ENCODE measurements around the gene RRAD.

The RRAD gene

GRCh38 chr16:66914541-66914940 lies 10.8 kb downstream of the RRAD start:
- no peak for DNase-seq

- DNase-seq = no peak
Observed at GRCh38 chr16:66913711-66914110, 11.6 kb downstream of the RRAD start.

GRCh38 chr16:66913081-66913480 lies 12.3 kb downstream of the RRAD start:
- no peak for DNase-seq

GRCh38 chr16:66911801-66912200 lies 13.5 kb downstream of the RRAD start:
- no peak for DNase-seq

- DNase-seq = no peak
Observed at GRCh38 chr16:66911112-66911511, 14.2 kb downstream of the RRAD start.

GRCh38 chr16:66910175-66910940 lies 15.0 kb downstream of the RRAD start:
- DNase-seq = no peak

- no peak for DNase-seq
Observed at GRCh38 chr16:66908762-66909559, 16.4 kb downstream of the RRAD start.

- DNase-seq = no peak
Observed at GRCh38 chr16:66908116-66908515, 17.2 kb downstream of the RRAD start.

- no peak for DNase-seq
Observed at GRCh38 chr16:66906916-66907836, 18.2 kb downstream of the RRAD start.

GRCh38 chr16:66905633-66906539 lies 19.4 kb downstream of the RRAD start:
- no peak for DNase-seq

- no peak for DNase-seq
Observed at GRCh38 chr16:66904846-66905632, 20.3 kb downstream of the RRAD start.

GRCh38 chr16:66904428-66904845 lies 20.9 kb downstream of the RRAD start:
- DNase-seq = no peak

GRCh38 chr16:66903544-66904427 lies 21.5 kb downstream of the RRAD start:
- no peak for DNase-seq

GRCh38 chr16:66902648-66903543 lies 22.4 kb downstream of the RRAD start:
- no peak for DNase-seq

- no peak for DNase-seq
Observed at GRCh38 chr16:66901626-66902025, 23.7 kb downstream of the RRAD start.

GRCh38 chr16:66900721-66901441 lies 24.5 kb downstream of the RRAD start:
- no peak for DNase-seq

- DNase-seq = no peak
Observed at GRCh38 chr16:66899945-66900710, 25.2 kb downstream of the RRAD start.

Measured in SIG-M5 (cell line).